Activated T-helper 1 cell treated with anti-CD3 and anti-CD28 coated beads, Interleukin-2, amount 50 U/mL, for 16 hours (primary cell): ENCODE data around the gene FOSB.
"Not testable (repeated sequence)": the region's sequence is repeated elsewhere in the genome, so short reads cannot be mapped to it uniquely, and the experiment has no call there.

Experiments
- DNase-seq, 2 donors: peaks; one replicate each; pipeline ENCODE4 v3.0.0-alpha.2; 2020; ENCODE audit warnings: low read depth in 1 of 2, low spot score in 1 of 2

The FOSB gene

DNA sequence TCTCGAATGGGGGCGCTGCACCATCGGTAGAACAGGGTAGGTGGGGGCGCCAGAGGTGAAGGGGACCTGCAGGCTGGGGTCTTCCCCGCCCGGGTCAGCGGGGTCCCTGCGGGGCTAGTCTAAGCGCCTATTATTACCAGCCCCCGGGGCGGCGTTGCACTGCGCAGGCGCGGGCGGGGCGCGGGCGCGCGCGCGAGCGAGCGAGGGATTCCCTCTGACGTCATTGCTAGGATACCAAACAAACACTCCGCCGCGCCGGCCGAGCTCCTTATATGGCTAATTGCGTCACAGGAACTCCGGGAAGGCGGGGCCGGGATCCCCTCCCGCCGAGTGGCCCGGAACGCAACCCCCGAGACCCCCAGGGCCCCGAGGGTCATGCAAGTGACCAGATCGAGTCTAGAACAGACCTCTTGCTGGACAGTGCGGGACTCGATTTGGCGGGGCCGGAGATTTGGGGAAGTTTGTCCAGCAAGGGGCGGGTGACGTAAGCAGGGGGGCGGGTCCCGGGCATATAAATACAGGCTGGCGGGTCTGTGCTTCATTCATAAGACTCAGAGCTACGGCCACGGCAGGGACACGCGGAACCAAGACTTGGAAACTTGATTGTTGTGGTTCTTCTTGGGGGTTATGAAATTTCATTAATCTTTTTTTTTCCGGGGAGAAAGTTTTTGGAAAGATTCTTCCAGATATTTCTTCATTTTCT is at the start of gene FOSB:
Gene FOSB (plus strand): TSS at position 541 of the 703 bp plus-strand sequence. CDS start 591 bp downstream, outside the sequence.
- DNase-seq, result peak; percentile 87 to 89

DNA sequence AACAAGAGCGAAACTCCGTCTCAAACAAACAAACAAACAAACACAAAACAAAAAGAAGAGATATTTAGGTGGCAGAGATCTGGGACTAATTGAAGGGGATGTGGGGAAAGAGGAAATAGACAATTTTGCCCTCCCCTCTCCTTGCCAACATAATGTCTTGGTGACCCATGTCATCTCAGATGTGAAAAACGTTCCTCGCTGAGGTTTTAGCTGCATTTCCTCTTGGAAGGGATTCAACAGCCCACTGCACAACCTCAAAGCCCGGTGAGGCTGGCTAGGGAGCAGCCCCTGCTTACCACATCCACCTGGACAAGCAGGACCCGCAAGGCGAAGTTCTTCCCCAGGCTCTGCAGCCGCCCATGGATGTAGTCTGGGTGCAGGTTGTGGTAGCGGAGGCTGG is 49.0 kb upstream of the FOSB start:
- no peak for DNase-seq

DNA sequence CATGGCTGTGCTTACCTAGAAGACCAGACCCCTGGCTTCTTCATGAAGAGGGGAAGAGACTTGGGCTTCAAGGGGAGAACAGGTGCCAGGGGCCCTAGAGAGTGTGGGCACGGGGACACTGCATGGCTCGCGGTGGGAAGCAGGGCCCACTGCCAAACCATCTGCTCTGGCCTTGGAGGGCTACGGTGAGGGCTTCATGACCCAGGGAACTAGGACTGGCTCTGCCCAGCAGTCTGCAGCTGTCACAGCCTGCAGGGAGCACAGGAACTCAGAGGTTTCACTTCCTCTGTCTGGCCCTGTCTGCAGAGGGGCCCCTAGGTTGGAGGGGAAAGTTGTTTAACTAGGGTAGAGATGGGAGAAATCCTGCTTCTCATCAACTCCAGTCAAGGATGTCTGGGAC is 48.4 kb upstream of the FOSB start:
- DNase-seq, result no peak

DNA sequence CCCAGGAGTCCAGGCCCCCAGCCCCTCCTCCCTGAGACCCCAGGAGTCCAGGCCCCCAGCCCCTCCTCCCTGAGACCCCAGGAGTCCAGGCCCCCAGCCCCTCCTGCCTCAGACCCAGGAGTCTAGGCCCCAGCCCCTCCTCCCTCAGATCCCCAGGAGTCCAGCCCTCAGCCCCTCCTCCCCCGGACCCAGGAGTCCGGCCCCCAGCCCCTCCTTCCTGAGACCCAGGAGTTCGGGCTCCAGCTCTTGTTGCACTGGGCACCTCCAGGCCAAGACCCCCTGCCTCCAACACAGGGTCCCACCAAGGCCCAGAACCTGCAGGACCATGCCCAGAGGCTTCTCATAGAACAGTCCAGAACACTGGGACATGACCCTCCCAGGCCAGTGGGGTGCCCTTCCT is 47.9 kb upstream of the FOSB start:
- no peak for DNase-seq

DNA sequence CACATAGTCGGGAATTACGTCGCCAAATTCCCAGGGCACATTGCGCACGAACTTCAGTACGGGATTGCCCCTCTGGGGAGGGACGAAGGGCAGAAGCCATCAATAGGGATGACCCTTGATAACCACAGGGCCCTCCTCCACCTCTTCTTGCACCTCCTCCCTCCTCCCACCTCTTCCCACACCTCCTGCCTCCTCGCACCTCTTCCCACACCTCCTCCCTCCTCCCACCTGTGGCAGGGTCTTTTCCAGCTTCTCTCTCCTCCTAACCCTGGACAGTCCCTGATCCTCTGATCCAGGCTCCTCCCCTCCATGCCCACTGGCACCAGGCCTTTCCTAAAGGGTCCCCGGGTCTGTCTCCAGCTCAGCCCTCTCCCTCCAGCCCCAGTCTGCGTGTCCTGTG is 47.4 kb upstream of the FOSB start:
- no peak for DNase-seq

DNA sequence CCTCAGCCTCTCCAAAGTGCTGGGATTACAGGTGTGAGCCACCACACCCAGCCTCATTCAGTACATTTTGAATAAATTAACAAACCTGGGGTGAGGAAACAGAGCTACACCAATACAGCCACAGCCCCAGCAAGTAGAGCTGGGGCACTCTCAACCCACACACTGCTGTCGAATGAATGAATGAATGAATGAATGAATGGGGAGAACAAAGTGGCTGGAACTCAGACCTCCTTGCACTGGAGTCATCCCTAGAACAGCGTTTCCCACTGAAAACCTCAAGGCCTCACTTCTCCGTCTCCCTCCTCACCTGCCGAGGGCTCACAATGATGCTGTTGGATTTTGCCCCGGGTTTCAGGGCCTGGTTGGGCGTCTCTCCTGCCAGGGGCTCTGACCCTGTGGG is 46.9 kb upstream of the FOSB start:
- no peak for DNase-seq

DNA sequence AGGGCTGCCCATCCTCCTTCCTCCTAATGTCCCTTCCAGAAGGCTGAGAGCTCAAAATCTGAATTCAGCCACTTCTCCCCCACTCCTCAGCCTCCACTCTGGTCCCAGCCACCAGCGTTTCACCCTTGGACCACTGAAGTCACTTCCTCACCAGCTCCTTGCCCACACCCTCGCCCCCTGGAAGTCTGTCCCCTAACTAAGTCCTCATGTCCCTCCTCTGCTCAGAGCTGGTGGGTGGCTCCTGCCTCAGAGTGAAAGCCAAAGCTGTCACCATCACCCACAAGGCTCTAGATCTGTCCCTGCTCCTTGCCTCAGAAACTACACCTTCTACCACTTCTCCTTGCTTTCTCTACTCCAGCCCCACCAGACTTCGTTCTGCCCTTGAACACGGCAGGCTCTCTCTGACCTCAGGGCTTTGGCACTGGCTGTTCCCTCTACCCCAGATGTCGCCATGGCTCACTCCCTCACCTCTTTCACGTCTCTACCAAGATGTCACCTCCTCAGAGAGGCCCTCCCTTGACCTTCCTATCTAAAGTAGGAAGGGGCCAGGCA is 45.8 kb upstream of the FOSB start:
- no peak for DNase-seq

DNA sequence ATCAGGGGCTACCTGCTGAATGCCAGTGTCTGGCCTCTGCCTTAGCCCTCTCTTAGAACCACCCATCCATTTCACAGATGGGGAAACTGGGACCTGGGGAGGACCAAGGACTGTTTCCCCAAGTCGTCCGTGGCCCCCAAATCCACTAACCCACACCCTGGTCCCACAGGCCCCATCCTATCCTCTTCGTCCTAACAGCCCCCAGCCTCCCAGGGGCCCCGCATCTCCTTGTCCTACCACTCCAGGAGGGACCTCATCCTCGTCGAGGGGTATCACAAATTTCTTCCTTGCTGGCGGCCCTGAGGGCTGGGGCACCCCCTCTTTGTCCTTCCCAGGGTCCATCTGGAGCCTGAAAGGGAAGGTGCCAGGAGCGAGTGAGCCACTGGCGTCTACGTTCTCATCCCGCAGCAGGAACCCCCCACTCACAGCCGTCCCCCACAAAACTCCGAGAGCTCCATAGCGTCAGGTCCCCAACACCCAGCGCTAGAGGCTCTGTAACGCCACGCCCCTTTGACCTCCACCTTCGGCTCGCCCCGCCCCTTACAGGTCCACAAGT is 44.7 kb upstream of the FOSB start:
- peak in 1 of 2 donors; percentile 62 for DNase-seq

DNA sequence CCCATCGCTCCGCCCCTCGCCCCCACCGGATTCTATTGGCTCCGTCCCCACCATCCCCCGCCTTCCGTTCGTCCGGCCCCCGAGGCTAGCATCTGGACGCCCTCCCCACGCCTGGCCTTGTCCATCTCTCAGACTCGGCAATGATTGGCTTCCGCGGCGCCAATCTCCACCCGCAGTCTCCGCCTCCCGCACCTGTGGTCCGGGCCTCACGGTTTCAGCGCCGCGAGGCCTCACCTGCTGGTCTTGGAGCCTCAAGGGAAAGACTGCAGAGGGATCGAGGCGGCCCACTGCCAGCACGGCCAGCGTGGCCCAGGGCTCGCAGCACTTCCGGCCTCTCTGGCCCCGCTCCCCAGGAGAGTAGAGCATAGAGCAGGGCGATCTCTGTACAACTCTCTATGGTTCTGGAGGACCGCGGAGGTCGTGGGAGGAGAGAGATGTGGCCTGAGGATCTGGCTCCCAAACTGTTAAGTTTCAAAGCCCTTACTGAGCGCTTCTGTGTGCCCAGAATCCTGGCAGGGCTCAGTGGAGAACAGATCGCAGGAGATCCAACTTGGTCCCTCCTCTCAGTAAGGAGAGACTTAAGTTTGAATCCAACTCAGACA is 44.1 kb upstream of the FOSB start, which contains the start of gene ERCC1:
Gene ERCC1 (minus strand): TSS at position 329 of the 602 bp plus-strand sequence. CDS start 543 bp downstream, outside the sequence.
- peak in 1 of 2 donors; percentile 64 for DNase-seq

DNA sequence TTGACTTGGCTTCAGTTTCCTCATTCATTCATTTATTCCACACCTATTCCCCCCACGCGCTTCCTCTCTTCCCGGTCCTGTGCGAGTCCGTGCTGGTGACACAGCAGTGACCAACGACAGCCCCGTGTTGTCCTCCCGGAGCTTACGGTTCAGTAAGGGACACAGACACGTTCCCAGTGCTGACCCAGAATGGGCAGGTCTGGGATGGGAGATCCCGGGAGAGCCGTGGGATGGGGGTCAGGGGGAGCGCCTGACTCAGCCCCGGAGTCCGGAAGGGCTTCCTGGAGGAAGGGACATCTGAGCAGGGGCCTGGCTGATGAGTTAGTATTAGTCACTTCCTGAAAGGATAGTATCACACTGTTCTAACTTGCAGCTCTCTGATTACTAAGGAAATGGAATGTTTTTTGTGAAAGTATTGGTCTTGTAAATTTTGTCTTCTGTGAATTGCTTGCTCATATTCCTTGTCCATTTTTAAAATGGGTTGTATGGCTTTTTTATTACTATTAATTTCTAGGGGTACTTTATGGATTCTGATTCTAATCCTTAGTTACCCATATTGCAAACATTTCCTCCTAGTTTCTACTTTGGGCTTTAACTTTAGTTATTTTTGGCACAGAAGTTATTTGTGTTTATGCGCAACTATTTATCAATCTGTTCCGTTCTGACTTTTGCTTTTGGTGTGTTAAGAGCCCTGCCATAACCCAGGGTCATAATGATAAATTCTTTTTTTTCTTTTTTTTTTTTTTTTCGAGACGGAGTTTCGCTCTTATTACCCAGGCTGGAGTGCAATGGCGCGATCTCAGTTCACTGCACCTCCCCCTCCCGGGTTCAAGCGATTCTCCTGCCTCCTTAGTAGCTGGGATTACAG is 43.4 kb upstream of the FOSB start:
- peak in 1 of 2 donors; percentile 29 for DNase-seq

DNA sequence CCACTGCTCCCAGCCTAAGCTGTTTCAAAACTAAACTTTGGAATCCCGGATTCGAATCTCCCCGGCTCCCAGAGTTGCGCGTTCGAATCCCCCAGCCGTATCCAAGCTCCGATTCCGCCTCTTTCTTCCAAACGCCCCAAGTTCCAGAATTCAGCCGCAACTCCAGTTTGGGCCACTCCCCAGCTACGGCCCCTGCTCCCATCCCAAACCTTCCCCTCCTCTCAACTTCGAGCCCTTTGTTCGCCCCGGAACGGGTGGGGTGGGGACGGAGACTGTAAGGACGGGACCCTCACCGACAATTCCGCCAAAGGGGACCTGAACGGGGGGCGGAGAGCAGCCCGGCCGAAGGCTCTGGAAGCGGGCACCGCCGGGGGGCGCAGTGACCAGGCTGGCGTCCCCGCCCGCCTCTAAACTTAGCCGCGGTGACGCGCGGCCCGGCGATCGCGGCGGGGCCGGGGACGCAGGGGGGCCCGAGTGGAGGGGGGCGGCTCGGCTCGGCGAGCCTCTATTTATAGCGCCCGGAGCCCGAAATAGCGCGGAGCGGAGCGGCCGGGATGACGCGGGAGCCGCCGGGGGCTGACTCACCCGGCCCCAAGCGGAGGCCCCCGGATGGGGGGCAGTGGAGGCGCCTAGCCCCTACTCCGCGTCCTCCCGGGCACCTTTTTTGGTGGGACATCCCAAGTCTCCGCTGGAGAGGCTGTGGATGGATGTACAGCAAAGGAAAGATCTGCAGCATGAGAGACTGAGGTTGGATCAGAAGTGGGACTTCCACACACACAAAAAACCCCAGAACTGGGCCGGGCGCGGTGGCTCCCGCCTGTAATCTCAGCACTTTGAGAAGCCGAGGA is 39.2 kb upstream of the FOSB start:
- no peak for DNase-seq

DNA sequence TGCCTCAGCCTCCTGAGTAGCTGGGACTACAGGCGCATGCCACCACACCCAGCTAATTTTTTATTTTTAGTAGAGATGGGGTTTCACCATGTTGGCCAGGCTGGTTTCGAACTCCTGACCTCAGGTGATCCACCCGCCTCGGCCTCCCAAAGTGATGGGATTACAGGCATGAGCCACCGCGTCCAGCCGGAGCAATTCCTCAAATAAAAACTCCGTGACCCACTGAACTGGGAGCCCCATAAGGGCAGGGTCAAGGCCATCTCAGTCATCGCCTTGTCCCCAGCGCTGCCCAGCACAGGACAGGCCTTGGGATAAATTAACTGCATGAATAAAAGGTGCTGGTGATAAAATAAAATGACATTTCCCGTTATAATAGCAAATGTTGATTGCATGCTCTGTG is 37.9 kb upstream of the FOSB start:
- not testable (repeated sequence) for DNase-seq

DNA sequence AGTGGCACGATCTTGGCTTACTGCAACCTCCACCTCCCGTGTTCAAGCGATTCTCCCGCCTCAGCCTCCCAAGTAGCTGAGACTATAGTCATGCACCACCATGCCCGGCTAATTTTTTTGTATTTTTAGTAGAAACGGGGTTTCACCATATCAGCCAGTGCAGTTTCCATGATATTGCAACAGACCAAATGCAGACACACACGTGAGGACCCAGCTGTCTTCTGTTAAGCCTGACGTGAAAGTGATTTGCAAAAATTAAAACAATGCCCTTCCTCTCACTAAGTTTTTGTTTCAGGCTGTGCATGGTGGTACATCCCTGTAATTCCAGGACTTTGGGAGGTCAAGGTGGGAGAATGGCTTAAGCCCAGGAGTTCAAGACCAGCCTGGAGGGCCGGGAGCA is 36.8 kb upstream of the FOSB start:
- not testable (repeated sequence) for DNase-seq

DNA sequence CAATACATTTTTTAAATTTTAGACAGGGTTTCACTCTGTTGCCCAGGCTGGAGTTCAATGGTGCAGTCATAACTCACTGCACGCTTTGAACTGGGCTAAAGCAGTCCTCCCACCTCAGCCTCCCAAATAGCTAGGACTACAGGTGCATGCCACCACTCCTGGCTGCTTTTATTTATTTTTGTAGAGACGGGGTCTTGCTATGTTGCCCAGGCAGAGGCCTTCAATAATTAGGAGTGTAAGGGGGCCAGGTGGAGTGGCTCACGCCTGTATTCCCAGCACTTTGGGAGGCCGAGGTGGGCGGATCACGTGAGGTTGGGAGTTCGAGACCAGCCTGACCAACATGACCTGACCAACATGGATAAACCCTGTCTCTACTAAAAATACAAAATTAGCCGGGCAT is 35.3 kb upstream of the FOSB start:
- DNase-seq, result not testable (repeated sequence)

DNA sequence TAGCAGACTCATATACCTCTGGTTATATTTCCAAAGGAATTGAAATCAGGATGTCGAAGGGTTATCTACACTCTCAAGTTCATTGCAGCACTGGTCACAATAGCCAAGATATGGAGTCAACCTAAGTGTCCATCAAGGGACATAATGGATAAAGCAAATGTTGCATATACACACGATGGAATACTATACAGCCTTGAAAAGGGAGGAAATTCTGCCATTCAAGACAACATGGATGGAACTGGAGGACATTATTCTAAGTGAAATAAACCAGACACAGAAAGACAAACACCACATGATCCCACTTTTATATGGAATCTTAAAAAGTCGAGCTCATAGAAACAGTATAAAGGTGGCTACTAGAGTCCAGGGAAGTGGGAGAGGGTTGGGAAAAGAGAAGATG is 30.5 kb upstream of the FOSB start:
- no peak for DNase-seq

DNA sequence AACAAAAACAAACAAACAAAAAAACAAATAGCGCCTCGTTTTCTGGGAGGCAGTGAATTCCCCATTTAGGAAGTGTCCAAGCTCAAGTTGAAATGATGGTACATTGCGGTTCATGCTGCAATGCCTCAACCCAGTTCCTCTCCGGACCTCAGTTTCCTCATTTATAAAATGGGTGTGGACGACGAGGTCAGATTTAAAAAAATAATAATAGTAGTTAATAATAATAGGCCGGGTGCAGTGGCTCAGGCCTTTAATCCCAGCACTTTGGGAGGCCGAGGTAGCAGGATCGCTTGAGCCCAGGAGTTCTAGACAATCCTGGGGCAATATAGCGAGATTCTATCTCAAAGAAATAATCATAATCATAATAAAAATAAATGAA is 28.6 kb upstream of the FOSB start:
- DNase-seq, result no peak

DNA sequence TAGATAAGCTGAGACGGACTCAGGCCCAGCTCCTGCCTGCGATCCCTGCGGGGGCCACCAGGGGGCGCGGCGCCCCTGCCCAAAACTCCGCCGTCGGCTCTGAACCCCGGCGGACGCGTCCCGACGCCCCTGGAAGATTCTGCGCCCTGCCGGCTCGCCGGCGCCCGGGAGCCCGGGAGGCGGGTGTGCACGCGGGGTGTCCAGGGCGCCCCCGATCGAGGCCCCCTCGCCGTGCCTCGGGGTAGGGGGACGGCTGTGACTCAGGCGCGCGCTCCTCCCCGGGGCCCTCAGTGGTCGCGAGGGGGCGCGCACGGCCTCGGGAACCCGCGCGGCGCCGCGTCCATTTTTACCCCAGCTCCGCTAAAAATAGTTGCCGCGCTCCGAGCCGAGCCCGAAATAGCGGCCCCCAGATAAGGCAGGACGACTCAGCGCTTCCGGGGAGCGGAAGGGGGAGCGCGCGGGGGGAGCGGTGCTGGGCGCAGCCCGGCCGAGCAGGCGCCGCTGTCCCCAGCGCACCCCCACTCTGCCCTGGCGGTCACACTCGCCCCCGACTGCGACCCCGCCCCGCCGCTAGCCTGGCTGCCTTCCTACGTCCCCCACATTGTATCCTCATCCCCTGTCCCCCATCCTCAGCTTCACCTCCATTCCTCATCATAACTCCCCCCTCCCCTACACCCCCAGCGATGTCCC is 28.1 kb upstream of the FOSB start:
- DNase-seq, result peak; percentile 71 to 76

DNA sequence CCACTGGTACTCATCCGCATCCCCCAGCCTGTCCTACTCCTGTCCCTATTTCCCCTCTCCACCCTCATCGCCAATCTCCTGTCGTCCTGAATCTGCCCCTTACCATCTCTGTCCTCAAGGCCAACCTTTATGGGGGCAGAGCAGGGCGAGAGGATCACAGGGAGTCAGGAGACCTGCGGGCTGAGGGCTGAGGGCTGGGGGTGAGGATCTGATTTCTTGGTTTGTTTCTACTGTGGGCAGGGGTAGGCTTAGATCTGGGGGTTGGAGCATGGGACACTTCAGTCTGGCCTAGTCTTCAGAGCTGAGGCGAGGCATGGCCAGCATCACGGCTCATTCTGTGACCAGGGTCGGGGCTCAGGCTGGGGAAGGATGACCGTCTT is 27.5 kb upstream of the FOSB start:
- no peak for DNase-seq

DNA sequence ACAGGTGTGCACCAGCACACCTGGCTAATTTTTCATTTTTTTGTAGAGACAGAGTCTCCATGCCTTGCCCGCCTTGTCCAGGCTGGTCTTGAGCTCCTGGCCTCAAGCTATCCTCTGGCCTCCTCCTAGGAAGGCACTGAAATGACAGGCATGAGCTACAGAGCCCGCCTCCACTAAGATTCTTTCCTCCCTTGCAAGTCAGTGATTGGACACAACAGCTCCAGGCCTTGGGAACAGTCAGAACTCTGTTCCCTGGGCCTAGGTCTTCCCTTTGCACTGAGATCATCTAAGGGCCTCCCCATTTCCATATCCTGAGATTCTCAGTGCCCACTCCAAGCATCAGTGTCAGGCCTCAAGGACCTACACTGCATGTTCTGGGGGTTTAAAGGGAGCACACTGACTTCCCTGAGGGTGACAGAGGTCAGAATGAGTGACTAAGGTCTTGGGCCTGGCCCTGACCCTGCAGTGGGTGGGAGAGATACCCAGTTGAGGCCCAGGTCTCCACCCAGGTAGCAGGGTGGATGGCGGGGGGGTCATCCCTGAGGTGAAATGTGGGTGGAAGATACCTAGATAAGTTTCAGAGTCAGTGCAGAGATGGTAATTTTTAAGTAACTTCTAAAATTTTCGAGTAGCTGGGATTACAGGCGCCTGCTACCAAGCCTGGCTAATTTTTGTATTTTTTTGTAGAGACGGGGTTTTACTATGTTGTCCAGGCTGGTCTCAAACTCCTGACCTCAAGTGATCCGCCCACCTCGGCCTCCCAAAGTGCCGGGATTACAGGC is 26.7 kb upstream of the FOSB start:
- DNase-seq, result no peak
